Measurements from ENCODE around the gene KLHL17.
A peak's percentile ranks its signal among the peaks of the same experiment; 100 is the strongest.
"Not testable (repeated sequence)": the region's sequence is repeated elsewhere in the genome, so short reads cannot be mapped to it uniquely, and the experiment has no call there.

KLHL17 gene

DNA sequence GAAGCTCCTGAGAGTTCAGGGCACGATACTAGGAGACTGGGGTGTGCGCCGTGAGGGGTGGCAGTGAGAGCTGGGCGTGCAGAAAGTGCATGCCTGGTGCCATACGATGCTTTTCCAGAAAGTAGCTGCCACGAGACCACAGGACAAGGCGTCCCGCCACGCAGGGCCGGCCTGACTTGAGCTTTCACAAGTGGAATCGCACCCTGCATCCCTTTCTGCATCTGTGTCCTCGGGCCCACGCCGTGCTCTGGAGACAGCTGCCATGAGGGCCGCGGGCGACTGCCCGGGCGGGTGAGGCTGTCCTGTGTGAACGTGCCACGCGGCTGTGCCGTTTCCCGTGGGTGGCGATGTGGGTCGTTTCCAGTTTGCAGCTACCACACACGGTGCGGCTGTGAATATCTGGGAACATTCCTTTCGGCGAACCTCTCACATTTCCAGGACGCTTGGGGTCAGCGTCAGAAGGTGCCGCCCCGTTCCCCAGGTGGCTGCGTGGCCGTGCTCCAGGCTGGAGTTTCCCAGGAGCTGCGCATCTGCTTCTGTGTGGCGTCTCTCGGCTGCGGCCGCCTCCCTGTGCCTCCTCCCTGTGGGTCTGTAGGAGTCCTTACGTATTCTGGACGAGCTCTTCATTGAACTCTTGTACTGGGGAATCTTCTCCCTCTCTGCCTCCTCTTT is 22.5 kb downstream of the KLHL17 start:
- no peak for DNase-seq

DNA sequence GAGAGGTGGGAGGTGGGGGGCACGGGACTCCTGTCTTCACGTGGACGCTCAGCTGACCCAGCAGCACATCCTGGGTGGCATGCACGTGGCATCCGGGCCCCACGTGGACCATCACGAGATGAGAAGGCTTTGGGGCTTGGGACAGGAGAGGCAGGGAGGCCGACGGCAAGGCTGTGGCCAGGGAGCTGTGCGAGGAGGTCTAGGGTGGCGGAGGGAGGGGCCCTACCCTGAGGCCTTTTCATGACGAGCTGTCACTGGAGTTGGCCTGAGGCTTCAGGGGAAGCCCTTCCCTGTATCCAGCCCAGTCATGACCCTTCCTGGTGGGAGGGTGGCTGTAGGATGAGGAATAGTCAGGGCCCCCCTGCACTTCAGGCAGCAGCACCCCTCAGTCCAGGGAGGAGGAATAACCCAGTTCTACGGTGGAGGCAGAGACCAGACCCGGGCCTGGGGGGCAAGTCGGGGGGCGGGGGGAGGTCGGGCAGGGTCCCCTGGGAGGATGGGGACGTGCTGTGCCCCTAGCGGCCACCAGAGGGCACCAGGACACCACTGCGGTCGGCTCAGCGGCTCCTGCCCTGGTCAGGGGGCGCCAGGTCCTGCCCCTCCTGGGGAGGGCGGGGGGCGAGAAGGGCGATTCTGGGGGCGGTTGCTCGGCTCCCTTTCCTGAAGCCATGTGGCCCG is 23.6 kb downstream of the KLHL17 start:
- DNase-seq: no peak

GRCh38 chr1:984476-984814 is 24.1 kb downstream of the KLHL17 start:
- no peak for DNase-seq

GRCh38 chr1:985126-985525 is 24.7 kb downstream of the KLHL17 start:
- DNase-seq: no peak

- not testable (repeated sequence) for DNase-seq
These were observed 27.7 kb downstream of the KLHL17 start for GRCh38 chr1:988061-988460.

- DNase-seq: not testable (repeated sequence)
These were observed 30.9 kb downstream of the KLHL17 start for GRCh38 chr1:991275-991674.

DNA sequence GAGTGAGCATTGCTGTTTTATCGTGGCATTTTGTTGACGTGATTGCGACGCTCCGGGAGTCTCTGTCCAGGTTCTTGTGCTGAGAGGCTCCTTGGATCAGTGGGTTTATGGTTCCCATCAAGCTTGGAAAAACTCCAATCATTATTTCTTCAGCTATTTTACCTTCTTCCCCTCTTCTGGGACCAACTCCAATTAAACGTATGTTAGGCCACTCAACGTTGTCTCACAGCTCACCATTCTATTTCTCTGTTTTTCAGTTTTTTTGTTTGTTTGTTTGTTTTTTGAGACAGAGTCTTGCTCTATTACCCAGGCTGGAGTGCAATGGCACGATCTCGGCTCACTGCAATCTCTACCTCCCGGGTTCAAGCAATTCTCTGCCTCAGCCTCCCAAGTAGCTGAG is 31.5 kb downstream of the KLHL17 start:
- DNase-seq: no peak

DNA sequence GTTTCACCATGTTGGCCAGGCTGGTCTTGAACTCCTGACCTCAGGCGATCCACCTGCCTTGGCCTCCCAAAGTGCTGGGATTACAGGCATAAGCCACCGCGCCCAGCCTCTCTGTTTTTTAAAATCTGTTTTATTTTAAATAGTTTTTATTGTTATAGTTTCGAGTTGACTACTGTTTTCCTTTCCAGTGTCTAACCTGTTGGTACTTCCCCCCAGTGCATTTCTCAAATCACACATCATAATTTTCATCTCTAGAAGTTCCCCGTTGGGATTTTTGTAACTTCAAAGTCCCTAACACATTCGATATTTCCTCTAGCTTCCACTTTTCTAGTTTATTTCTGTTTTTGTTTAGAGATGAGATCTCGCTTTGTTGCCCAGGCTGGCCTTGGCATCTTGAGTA is 32.0 kb downstream of the KLHL17 start:
- no peak for DNase-seq

DNA sequence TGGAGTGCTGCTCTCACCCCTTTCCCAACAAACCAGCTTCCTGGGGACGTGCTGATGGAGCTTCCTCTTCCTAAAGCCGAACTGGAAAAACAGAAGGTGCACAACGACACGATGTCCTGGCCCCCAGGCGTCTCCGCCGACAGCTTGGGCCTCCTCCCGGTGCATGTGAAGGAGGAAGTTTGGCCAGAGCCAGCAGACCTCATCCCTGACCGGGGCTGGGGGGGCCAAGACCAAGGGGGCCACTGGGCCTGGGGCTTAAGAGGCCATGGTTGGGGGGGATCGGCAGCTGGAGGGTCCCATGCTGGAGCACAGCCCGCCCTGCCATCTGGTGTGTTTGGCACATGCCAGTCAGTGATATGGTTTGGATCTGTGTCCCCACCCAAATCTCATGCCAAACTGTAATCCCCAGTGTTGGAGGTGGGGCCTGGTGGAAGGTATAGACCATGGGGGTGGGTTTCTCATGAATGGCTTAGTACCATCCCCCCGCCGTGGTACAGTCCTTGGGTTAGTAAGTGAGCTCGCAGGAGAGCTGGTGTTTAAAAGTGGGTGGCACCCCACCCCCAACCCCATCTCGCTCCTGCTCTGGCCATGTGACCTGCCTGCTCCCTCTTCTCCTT is 33.1 kb downstream of the KLHL17 start:
- DNase-seq: no peak

DNA sequence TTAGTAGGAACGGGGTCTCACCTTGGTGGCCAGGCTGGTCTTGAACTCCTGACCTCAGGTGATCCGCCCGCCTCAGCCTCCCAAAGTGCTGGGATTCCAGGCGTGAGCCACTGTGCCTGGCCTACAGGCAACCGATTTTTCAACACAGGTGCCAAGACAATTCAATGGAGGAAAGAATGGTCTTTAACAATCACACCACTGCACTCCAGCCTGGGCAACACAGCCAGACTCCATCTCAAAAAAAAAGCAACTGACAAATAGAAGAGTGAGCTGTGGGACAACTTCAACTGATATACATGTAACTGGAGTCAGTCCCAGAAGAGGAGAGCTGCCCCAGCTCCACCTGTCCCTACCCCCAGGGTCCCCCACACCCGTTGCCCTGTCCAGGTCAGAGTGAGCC is 34.2 kb downstream of the KLHL17 start:
- not testable (repeated sequence) for DNase-seq

DNA sequence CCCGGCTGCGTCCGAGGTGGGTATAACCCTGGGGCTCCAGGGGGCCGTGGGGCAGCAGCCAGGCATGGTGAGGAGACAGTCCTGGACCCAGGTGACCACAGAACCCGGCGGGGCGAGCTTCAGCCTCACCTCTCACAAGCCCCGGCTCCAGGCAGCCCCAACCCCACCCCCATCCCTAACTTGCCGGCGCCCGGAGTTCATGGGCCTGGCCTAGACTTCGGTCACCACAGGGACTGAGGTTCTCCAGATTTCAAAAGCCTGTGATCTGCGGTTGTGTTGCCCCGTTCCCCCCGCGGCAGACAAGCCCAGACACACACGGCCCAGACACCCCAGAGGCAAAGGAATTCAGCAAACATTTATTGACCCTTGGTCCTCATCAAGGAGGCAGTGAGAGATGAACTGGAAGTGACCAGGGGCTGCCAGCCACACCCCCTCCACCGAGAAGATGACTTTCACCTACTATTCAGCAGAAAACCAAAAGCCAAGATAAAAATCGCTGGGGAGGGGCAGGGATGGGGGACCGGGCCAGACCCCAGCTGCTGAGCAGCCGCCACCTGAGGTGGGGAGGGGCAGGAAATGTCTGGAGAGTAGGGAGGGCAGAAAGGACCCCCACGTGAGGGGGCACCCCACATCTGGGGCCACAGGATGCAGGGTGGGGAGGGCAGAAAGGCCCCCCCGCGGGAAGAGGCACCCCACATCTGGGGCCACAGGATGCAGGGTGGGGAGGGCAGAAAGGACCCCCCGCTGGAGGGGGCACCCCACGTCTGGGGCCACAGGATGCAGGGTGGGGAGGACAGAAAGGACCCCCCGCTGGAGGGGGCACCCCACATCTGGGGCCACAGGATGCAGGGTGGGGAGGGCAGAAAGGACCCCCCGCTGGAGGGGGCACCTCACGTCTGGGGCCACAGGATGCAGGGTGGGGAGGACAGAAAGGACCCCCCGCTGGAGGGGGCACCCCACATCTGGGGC is 35.6 kb downstream of the KLHL17 start:
- DNase-seq: no peak

DNA sequence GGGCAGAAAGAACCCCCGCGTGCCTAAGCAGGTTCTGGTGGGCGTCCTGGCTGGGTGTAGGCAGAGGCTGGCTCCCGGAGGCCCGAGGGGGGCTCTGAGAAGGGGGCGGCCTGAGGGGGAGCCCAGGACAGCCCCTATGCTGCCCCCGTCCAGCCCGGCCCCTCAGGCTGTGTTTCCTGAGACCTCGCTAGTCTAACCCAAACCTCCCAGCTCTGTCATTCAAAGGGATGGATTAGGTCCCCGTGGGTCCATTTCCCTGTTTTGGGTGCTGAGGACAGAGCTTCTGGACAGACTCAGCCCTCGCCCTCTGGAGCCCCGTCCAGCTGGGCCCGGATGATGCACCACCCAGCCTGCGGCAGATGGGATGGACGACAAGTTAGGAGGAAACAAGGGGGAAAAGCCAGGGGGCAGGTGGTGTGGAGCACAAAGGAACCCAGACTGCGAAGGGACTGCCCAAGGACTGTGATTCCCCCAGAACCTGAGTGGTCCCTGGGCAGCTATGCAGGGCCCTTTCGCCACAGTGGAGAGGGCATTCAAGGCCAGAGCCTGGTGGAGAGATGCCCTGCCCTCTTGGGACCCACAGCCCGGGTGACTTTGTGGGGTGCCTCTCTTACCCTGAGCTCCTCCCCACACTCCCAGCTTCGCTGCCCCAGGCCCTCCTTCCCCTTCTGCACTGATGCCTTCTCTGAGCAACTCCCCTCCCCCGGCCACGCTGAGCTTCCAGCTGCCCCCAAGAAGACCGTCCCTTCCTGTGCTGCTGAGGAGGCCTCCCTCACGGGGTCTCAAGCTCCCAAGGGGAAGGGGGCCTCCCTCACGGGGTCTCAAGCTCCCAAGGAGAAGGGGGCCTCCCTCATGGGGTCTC is 36.7 kb downstream of the KLHL17 start:
- DNase-seq: no peak

DNA sequence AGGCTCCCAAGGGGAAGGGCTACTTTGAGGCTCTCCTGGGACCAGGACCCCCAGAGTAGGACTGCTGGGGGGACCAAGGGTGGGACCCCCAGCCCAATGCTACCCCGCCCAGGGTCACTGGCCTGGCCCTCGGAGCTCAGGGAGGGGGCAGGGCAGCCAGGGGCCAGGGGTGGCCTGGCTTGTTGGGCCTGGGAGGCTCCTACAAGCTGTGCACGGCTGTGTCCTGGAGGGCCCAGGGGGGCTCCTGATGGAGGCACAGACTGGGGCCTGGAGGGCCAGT is 37.3 kb downstream of the KLHL17 start:
- no peak for DNase-seq

DNA sequence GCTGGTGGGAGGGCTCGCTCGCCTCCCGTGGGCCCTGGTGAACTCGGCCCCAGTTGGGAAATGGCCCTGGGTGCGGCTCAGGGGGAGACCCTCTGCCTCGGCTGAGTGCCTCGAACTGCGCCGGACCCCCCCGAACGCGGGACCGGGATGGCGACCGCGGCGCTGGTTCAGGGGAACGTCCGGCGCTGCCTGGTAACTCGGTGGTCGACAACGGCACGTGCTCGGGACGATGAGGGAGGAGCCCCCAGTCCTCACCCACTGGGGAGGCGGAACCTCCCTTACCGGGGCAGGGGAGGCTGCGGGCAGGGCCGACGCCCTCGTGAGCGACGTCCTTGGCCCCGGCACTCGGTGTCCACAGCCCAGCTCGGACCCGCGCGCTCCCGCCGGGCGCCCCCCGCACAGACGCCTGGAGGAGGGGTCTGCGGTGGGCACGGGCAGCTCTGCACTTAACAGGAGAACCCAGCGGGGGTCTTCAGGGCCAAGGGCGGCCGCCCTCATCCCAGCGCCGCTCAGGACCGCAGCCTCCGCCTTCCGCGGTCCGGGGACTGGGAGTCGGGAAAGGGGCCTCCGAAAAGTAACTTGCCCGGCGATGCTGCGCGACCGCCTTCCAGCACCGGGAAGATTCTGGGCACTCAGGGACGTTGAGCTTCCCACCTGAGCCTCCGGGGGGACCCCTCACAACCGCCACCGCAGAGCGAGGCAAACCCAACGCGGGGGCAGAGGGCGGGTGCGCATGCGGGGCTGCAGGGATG is 37.8 kb downstream of the KLHL17 start:
- DNase-seq: no peak

DNA sequence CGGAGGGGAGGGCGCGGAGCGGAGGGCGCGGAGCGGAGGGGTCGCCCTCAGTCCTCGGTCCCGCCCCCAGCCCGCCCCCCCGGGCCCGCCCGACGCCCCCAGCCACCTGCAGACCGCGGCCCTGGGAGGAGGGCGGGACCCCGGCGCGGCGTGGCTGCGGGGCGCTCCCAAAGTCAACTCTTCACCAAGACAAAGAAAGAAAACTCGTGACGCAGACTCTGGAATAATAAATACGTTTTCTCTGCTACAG is 38.3 kb downstream of the KLHL17 start:
- no peak for DNase-seq

DNA sequence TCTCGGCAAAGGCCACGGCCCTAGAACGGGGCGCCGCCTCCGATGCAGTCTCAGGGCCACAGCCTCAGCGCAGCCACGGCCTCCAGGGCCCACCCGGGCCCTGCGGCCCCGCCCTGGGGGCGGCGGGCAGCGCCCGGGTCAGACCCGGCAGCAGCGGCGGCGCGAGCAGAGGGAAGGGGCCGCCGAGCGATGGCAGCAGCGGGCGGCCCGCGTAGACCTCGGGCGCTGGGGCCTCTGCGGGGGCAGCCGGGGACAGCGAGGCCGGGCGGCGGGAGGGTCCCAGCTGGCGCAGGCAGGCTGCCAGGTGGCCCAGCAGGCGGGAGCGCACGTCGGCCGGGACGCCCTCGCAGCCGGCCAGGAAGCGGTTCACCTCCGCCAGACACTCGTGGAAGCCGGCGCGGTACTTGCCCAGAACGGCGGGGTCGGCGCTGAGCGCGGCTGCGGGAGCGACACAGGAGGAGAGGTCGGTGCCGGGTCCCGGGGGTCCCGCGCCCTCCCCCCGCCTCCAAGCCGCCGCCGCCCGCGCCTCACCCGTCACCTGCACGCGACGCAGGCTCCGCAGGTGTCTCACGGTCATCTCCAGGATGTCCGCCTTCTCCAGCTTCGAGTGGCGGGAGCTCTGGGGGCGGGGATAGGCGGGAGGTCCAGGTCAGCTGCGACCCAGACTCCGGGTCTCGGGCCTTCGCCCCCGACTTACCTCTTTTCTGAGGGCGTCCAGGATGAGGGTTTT is 38.8 kb downstream of the KLHL17 start:
- DNase-seq: no peak

DNA sequence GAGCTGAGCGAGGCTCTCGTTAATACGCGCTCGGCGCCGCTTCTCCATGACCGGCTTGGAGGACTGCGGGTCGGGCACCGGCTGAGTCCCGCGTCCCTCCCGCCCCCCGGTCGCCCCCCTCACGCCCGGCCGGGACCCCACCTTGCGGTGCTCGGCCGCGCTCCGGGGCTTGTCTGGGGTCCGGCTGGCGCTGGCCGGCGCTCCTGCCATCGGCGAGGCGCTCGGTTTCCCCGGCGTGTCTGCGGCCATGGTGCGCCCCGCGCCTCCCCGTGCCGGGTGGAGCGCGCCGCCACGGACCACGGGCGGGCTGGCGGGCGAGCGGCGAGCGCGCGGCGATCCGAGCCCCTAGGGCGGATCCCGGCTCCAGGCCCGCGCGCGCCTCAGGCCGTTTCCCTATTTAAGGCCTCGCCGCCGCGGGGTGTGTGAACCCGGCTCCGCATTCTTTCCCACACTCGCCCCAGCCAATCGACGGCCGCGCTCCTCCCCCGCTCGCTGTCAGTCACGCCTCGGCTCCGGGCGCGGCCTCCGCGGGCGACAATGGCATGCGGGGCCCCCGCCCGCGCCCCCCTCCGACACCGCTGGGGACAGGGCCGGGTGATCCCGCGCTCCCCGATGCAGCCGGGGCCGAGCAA is 39.5 kb downstream of the KLHL17 start, which contains the start of gene HES4:
Gene HES4 (minus strand): TSS at position 373 of the 632 bp plus-strand sequence. CDS start 124 bp downstream, at position 249.
- peak; percentile 95 for DNase-seq

- peak; percentile 83 for DNase-seq
These were observed 40.1 kb downstream of the KLHL17 start for GRCh38 chr1:1000357-1001056.

- DNase-seq: no peak
These were observed 40.8 kb downstream of the KLHL17 start for GRCh38 chr1:1001057-1001783.
